ENCODE data around the gene PDZD8. TPM values are rescaled to one million over a fixed set of nuclear protein-coding genes. Genes with fewer than 3 reads are reported as not detected.

The PDZD8 gene
- polyA plus RNA-seq, 1 experiment = 13.6 TPM

DNA sequence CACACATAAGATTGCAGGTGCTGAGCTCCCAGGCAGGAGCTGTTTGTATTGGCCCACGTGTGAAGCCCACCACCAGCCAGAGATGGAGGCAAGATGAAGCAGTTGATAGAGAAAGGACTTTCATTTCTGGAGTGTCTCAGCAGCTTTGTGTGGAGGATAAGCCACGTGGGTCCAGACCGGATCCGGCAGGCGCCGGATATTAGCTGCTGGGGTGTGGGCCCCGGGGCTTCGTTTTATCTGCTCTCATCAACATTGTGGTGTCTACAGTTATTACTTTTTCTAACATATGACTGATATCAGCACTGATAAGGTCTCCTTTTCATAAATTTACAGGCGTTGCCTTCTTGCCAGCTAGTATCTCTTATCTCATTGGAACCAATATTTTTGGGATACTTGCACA is 108.8 kb downstream of the PDZD8 start:
- H3K4me3 ChIP-seq (ENCODE audit: low read depth, low read length) = no peak overlapping the region
- no peak for DNase-seq (ENCODE audit: low read depth)
- ChIA-PET CTCF (interaction anchor here (1.3 to 1.4 kb wide), 2 partner anchors 14 to 50 kb away, joined by 3 to 5 read pairs; no protein-coding TSS in a partner anchor), POLR2A (no interaction called here)
- H3K27me3 ChIP-seq (ENCODE audit: control insufficient read depth, insufficient read depth, low read length) = no peaks in the 10 kb centered on the region
- H3K36me3 ChIP-seq (ENCODE audit: control insufficient read depth, insufficient read depth, low read length) = no peaks in the 10 kb centered on the region
- TF ChIP-seq, protein P1, sequence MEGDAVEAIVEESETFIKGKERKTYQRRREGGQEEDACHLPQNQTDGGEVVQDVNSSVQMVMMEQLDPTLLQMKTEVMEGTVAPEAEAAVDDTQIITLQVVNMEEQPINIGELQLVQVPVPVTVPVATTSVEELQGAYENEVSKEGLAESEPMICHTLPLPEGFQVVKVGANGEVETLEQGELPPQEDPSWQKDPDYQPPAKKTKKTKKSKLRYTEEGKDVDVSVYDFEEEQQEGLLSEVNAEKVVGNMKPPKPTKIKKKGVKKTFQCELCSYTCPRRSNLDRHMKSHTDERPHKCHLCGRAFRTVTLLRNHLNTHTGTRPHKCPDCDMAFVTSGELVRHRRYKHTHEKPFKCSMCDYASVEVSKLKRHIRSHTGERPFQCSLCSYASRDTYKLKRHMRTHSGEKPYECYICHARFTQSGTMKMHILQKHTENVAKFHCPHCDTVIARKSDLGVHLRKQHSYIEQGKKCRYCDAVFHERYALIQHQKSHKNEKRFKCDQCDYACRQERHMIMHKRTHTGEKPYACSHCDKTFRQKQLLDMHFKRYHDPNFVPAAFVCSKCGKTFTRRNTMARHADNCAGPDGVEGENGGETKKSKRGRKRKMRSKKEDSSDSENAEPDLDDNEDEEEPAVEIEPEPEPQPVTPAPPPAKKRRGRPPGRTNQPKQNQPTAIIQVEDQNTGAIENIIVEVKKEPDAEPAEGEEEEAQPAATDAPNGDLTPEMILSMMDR (IDR thresholded peaks at IDR 0.05; ENCODE audit: insufficient read depth, low read depth, low read length) = no peak

DNA sequence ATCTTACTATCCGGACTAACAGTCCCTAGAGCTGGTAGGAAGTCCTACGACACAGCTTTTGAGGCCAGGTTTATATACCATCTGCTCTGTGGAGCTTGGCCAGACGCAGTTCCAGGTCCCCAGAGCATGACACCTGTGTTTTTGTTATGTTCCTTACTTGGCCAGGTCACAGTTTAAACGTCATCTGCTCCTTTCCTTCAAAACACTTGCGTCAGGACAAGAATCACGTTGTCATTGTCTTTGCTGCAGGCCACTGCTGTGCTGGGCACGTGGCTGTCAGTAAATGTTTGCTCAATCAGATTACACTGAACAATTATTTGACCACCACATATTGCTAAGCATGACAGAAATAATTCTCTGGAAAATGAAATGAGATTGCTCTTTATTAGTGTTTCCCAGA is 110.5 kb downstream of the PDZD8 start:
- DNase-seq (ENCODE audit: low read depth) = no peak
- TF ChIP-seq, protein P1 (IDR thresholded peaks at IDR 0.05; ENCODE audit: insufficient read depth, low read depth, low read length) = no peak
- Histone ChIP-seq H3K4me3 (ENCODE audit: low read depth, low read length) (no peak overlapping the region), H3K36me3 (ENCODE audit: control insufficient read depth, insufficient read depth, low read length) (no peaks in the 10 kb centered on the region), H3K27me3 (ENCODE audit: control insufficient read depth, insufficient read depth, low read length) (peaks cover 1% of the 10 kb centered on the region; the same call in 1 of the 2 replicates)
- CTCF ChIA-PET = no interaction called here
- POLR2A ChIA-PET = no interaction called here

DNA sequence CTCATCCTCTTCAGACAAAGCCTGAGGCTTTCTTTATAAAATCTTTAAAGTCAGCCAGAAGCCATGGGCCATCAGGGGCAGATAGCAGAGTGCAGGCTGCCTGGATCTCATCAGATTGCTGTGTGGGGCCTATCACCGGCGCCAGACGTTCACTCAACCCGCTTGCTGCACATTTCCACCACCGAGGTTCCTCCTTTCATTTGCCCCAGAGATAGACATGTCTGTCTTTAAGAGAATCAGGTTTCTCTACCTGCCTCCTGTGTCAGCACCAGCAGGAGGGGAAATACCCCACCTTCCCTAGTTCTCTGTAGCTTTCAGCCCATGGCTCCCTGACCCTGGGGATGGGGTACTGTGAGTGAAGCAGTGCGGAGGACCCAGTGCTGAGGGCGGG is 112.3 kb downstream of the PDZD8 start:
- Histone ChIP-seq H3K4me3 (ENCODE audit: low read depth, low read length) (no peak overlapping the region), H3K27me3 (ENCODE audit: control insufficient read depth, insufficient read depth, low read length) (peaks cover 1% of the 10 kb centered on the region; the same call in 1 of the 2 replicates), H3K36me3 (ENCODE audit: control insufficient read depth, insufficient read depth, low read length) (no peaks in the 10 kb centered on the region)
- TF ChIP-seq, protein P1 (IDR thresholded peaks at IDR 0.05; ENCODE audit: insufficient read depth, low read depth, low read length) = no peak
- ChIA-PET POLR2A (no interaction called here), CTCF (interaction anchor here (1.7 kb wide), 1 partner anchor 57 kb away, joined by 7 read pairs; no protein-coding TSS in a partner anchor)
- DNase-seq (ENCODE audit: low read depth) = no peak

DNA sequence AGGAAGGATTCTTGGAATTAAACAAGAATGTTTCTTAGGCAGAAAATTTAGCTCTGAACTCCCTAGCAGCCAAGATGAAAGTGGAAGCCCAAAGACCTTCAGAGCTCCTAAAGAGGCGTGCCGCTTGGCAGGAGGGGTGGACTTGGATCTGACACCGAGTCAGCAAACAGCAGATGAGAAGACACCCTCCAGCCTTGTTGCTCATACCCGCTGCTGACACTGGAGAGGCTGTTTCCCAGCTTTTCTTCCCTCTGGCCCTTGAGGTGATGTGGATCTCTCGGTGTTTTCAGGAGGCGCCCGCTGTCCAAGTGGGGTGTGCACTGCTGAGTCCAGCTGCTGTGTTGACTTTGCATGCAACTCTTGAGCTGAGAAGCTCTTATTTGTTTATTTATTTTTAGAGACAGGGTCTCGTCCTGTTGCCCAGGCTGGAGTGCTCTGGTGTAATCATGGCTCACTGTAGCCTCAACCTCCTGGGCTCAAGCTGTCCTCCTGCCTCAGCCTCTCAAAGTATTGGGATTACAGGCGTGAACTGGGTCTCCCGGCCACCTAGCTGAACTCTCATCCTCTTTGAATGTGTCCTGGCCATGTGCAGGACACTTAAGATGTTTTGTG is 112.8 kb downstream of the PDZD8 start:
- ChIA-PET CTCF (interaction anchor here (1.7 kb wide), 1 partner anchor 57 kb away, joined by 7 read pairs; no protein-coding TSS in a partner anchor), POLR2A (interaction anchor here (0.6 kb wide), 1 partner anchor 151 kb away, joined by 3 read pairs; no protein-coding TSS in a partner anchor)
- H3K4me3 ChIP-seq (ENCODE audit: low read depth, low read length) = no peak overlapping the region
- peaks cover 3% of the 10 kb centered on the region; the same call in 1 of the 2 replicates for H3K27me3 ChIP-seq (ENCODE audit: control insufficient read depth, insufficient read depth, low read length)
- TF ChIP-seq, protein P1 (IDR thresholded peaks at IDR 0.05; ENCODE audit: insufficient read depth, low read depth, low read length) = no peak
- no peaks in the 10 kb centered on the region for H3K36me3 ChIP-seq (ENCODE audit: control insufficient read depth, insufficient read depth, low read length)
- DNase-seq (ENCODE audit: low read depth) = no peak

DNA sequence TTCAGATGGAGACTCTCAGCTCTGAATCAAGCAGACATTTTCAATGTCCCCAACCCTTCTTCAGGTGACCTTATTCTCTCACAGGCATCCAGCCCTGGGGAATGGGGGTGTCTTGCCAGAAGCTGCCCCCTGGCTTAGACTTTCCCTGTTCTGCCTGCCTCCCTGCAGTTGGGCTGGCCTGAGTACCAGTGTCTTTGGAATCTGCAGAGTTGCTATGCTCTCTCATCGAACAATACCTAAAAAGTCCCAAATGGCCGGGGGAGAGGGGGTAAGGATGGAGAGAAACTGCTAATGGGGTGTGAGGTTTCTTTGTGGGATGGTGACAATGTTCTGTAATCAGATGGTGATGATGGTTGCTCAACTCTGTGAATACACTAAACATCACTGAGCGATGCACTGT is 113.7 kb downstream of the PDZD8 start:
- Histone ChIP-seq H3K4me3 (ENCODE audit: low read depth, low read length) (no peak overlapping the region), H3K27me3 (ENCODE audit: control insufficient read depth, insufficient read depth, low read length) (peaks cover 3% of the 10 kb centered on the region; the same call in 1 of the 2 replicates), H3K36me3 (ENCODE audit: control insufficient read depth, insufficient read depth, low read length) (no peaks in the 10 kb centered on the region)
- TF ChIP-seq, protein P1 (IDR thresholded peaks at IDR 0.05; ENCODE audit: insufficient read depth, low read depth, low read length) = no peak
- no peak for DNase-seq (ENCODE audit: low read depth)
- ChIA-PET POLR2A (interaction anchor here (0.6 kb wide), 1 partner anchor 152 kb away, joined by 3 read pairs; no protein-coding TSS in a partner anchor), CTCF (no interaction called here)
